HG03196 (cell line): ENCODE results near the gene DSC2.
"Not testable (repeated sequence)": the region's sequence is repeated elsewhere in the genome, so short reads cannot be mapped to it uniquely, and the experiment has no call there.

Experiments used
- ATAC-seq: cut with Tn5 transposase; IDR thresholded peaks from one replicate; pipeline ENCODE4 v1.9.1; 2021; ENCODE audit not compliant: unreplicated experiment

DSC2 gene

DNA sequence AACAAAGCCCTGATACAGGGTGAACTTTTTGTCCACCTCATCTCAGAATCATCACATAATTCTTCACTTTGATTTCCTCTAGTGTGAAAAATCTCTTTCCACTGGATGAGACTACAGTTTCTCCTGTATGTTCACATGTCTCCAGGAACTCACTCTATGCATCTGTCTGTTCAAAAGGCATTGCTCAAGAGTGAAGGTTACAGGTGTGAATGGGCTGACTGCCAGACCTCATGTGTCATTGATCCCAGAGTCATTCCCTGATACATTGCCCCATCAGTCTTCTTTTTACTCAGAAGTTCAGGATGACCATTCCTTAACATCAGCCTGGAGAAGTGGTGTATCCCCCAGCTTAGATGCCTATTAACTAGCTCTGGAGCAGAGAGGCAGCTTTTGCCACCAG lies 55.3 kb downstream of the DSC2 start:
- no peak for ATAC-seq

DNA sequence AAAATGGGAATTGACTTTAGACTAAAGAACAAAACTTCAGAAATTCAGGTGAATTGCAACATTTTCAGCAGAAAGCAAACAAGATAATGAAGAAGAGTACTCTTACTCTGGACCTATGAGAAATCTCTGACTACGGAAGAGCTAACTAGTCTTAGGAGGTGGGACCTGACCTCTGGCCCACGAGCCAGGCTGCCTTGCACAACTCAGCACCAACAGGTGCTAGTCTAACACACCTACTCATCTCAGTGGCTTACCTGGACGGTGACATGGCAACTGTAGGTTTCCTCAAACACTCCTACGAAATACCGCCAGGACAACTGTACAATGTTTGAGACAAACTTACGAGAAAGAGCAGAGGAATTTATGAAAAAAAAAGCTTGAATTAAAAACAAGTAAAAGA lies 56.6 kb downstream of the DSC2 start:
- no peak for ATAC-seq

DNA sequence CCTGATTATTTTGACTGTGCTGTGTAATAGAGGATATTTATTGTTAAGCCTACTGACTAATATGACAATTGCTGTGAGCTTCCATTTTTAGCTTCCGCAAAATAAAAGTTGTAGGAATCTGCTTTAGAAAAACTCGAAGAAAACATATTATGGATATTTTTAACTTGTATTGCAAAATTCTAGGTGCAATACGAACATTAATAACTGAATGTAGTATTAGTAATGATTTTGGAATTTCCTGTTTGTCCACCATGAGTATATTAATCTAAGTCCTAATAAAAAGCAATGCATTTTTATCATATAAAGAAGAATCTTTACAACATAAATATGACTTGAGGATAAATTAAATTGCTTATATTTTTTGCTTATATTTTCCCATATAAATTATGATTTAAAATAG lies 57.3 kb downstream of the DSC2 start:
- ATAC-seq: no peak

DNA sequence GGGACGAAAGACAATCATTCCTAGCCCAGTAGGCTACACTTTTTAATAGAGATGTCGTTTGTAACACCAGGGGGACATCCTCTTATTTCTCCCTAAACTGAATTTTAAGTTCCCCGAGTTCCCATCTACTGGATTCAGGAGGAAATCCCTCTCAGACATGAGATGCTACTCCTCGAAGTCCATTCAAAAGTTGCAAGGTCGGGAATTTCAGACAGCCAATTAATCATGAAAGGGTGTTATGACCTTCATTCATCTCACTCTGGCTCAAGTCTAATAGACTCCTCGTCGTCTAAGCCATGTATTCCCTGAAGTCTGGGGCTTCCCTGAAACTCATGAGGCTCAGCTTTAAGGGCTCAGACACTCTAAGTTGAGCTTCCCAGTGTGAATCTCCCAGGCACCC lies 58.5 kb downstream of the DSC2 start:
- no peak for ATAC-seq

DNA sequence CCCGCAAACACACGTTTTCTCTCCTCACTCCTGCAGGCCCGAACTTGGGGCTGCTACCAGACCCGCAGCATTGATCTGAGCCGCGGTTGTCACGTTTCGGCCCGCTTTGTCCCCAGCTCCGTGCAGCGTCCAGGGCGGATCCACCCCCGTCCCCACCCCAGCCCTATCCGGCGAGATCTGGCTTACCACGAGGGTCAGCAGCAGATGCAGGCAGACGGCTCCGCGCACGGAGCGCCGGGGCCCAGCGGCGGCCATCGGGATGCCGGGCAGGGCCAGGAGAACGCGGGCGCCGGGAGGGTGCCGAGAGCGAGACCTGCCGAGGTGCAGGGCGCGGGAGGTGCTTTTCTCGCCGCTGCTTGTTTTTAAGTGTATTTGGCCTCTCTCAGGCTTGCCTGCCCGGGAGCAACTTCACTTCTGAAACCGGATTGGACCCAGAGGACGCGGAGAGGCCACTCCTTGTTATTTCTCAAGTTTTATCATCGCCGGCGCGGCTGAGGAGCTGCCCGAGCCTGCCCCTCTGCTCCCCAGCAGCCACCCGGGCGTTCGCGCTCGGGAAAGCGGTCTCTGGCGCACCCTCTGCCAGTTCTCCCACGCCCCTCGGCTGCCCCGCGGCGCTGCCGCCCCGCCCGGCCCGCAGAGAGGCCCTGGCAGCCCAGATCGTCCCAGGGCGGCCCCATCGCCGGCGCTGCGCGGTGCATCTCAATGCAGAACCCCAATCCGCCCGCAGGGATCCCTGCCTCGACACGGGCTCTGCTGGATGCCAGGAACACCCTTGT lies 59.6 kb downstream of the DSC2 start, which contains the start of gene DSC3:
DSC3 (minus strand) TSS at position 337 of the 776 bp plus-strand sequence; CDS start at position 255, 82 bp downstream.
- no peak for ATAC-seq

DNA sequence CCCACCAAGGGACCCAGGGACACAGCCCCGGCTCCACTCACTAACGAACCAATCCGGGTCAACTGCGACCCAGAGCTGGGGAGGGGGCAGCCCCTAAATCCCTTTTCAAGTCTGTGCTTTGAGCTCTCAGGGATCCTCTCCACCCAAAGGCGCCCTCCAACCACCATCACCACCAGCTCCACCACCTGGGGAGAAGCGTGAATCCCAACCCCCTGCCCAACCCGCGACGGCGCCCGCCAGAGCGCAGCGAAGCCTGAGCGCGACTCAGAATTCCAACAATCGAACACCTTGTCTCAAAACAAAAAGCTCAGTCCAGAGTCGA lies 60.2 kb downstream of the DSC2 start:
- no peak for ATAC-seq

DNA sequence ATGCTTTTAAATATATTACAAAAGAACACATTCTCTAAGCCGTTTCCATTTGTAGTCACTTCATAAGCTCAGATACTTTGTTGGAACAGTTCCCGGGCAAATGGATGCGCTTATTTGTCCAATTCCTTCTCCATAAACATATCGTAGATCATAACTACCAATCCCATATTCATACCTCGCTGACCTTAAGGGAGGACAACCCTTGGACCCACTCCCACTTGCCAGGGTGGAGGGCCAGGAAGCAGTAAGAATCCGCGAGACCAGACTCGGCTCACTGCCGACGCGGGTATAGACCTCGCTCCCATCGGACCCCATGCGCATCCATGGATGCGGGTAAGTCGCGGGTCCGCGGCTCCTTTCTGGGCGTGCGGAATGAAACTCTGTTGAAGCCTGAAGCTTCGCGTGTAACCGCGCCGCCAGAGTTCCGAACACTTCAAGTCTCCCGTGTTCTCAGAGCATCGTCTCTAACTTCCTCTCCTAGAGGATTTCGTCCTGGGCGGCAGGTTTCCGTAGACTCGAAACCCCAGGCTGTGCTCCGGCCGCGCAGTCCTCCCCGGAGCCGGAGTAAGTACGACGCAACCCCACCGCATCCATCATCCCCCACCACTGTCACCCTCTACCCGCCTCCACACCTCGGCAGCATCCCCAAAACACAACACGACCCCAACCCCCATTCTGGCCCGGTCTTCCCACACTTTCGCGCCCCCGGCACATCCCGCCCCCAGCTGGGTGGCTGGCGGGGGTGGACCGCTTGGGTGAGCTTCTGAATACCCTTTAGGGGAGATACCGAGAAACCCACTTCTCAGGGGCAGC lies 60.7 kb downstream of the DSC2 start:
- no peak for ATAC-seq

DNA sequence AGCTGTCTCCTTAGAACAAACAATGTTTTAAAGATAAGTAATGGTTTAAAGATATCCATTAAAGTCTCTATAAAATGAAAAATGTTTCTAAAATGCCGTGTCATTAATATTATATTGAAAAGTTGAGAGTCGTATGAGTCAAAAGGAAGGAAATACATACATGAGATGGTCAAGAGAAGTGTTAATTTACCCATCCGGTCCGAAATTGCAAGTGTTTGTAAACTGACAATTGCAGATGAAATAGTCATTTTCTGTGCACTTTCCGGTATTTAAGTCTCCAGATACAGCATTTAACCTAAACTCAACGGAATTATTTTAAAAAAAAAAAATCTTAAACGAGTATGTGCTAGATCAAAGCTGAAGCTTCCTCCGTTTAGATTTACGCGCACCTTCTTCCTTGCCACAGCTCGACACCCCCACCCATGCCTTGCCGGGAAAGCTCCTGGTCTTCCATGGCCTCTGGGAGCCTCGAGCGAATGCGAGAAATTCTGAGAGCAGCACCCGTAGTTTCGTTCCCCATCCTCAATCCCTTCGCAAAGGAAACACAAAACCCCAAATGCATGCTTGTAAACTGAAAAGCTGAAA lies 61.4 kb downstream of the DSC2 start:
- no peak for ATAC-seq

DNA sequence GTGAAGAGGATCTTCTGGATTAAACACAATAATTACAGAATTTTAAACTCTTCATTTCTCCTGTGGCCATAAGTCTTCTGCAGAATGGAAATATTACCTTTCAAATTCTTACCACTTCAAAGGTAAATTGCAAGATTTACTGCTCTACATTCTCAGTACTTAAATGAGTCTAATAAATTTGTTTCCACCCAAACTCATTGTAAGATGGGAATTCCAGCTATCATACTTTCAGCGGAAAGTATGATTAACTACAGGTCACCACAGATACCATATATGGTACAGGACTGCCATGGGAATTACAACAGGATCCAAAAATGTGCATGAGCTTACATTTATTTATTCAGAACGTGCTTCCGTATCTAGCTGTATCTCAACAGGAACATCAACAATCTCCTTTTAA lies 62.8 kb downstream of the DSC2 start:
- ATAC-seq: no peak

DNA sequence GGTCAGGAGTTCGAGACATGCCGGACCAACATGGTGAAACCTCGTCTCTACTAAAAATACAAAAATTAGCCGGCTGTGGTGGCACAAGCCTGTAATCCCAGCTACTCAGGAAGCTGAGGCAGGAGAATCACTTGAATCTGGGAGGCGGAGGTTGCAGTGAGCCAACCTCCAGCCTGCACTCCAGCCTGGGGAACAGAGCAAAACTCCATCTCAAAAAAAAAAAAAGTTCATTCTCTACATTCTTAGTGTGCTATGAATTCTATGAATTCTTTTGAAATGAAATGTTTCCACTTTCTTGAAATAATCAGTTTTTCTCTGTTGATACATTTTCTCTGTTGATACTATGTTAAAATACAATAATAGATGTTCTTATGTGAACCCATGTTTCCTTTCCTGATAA lies 64.5 kb downstream of the DSC2 start:
- ATAC-seq: not testable (repeated sequence)

DNA sequence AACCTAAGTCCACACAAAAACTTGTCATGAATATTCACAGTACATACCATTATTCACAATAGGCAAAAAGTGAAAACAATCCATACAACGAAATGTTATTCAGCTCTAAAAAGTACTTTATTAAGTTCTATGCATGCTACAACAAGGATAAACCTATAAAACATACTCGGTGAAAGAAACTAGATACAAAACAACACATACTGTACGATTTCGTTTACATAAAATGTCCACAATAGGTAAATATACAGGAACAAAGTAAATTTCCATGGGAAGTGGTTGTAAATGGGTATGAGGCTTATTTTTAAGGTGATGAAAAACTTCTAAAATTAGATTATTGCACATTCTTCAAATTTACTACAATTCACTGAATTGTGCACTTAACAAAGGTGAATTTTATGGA lies 67.7 kb downstream of the DSC2 start:
- ATAC-seq: no peak

DNA sequence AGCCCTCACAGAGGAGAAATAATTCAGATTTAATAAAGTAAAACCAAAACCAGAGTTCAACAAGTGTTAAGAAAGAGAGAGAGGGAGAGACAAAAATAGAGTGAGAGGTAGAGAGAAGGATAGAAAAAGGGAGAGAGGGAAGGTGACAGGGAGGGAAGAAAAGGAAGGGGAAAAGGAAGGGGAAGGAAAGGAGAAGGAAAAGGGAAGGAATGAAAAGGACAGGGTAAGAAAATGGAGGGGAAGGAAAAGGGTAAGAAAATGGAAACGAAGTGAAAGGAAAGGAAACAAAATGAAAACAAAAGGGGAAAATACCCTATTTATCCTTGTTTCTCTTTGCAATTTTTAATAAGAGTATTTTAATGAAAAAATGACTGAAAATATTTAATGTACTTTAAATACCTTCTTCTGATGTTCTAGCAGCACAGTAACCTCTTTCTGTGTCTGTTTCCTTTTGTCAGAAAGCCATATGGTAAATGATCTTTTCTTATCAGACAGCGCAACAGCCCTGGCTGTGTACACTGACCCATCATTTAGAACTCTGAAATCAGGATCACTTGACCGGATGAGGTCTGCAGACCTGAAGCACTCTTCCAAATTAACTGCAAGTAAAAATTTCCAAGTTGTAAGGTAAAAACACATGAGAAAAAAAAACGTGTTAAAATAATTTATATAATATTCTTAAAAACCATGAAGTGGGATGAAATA lies 71.5 kb downstream of the DSC2 start:
- ATAC-seq: no peak

DNA sequence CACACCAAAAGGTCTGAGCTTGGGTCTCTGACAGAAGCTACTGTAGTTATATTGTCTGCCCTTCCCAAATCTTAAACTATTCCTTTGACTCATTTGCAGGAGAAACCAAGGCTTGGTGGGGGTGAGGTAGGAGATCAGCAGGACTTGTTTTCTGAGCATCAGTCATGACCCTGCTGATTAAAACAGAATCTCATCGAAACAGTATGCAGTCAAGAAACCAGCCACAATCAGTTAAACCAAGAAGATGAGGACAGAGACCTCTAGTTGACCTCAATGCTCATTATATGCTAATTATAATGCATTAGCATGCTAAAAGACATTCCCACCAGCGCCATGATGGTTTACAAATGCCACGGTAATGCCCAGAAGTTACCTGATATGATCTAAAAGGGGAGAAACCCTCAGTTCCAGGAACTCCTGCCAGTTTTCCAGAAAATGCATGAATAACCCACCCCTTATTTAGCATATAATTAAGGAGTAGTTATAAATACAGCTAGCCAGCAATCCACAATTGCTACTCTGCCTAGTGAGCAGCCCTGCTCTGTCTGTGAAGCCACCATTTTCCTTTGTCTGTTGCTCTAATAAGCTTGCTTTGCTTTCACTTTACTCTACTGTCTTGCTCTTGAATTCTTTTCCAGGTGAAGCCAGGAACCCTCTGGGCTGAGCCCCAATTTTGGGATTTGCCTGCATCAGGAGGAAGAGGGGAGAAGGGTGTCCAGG lies 86.3 kb downstream of the DSC2 start:
- ATAC-seq: no peak

DNA sequence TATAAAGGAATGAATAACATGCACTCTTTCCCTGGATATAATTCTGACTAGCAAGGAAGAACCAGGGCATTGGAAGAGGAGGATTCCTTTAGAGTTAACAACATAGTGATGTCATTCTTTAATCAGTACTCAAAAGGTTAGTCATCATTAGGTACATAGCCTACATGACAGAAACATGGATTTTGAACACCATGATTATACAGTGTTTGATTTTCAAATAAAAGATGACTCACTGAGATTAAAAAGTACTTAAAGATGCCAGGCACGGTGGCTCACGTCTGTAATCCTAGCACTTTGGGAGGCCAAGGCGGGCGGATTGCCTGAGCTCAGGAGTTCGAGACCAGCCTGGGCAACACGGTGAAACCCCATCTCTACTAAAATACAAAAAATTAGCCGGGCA lies 90.8 kb downstream of the DSC2 start:
- not testable (repeated sequence) for ATAC-seq

DNA sequence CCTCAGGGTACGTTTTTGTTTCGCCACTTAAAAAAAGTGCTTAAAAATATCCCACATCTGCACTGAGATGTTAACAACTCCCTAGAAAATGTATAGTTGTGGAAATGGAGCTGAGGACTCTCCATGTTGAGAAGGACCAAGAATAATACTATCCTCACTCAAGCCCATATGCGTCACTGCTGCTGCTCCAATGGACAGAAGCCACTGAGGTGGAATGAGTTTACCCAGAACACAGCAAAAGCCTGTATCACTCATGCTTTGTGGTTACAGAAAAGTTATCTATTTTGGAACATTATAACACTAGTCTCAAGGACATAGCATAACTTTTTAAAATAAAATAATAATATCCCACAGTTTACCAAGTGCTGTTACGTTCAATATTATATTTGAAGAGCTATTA lies 91.6 kb downstream of the DSC2 start:
- ATAC-seq: no peak
